Measurements from ENCODE around the gene PPP1R3G.
"Not testable (repeated sequence)": the region's sequence is repeated elsewhere in the genome, so short reads cannot be mapped to it uniquely, and the experiment has no call there.

Gene PPP1R3G

DNA sequence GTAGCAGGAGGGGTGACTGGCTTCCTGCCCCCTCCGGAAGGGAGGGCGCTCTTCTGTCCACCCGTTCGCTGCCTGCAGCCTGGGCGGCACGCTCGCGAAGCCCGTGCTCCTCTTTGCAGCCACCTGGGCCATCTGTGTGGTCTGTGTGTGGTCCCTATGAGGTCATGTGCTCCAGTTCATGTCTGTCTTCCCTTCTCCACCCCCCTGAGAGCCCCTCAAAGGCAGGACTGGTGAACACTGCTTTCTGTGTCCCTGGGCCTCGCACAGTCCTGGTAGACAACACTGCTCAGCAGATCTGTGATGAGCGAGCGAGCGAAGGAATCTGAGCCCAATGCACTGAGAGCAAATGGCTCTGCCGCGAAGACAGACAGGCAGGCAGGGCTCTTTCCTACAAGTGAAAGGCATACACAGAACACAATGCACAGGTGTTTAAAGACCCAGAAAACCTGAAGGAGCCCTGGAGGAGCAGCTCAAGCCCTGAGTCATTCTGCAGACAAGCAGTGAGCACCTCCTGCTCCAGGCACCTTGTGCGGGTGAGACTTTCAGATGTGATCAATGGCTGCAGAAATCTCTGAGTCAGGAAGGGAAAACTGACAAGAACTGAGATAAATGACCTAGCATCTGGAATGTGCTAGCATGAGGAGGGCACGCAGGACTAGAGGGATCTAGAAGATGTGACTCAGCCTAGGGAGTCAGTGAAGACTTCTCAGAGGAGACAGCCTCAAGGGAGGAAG lies 27.1 kb downstream of the PPP1R3G start:
- Histone ChIP-seq H3K36me3 (ENCODE audit: control insufficient read depth, insufficient read depth, low read length) (no peaks in the 10 kb centered on the region), H3K27ac (ENCODE audit: insufficient read depth, low read depth, low read length, poor library complexity, severe bottlenecking) (no peak overlapping the region), H3K4me1 (ENCODE audit: control insufficient read depth, insufficient read depth, low read length) (no peaks in the 10 kb centered on the region), H3K4me3 (ENCODE audit: insufficient read depth, low read depth, low read length) (no peak overlapping the region), H3K9me3 (ENCODE audit: control insufficient read depth, low read length) (no peaks in the 10 kb centered on the region), H3K27me3 (ENCODE audit: control insufficient read depth, insufficient read depth, low read length, poor library complexity, severe bottlenecking) (no peaks in the 10 kb centered on the region)
- 80 to 82% methylated on average over 17 of the region's 17 CpGs for WGBS, 2 experiments

- WGBS, 2 experiments = 94 to 96% methylated on average over 13 of the region's 13 CpGs
- no peaks in the 10 kb centered on the region for H3K4me1 ChIP-seq (ENCODE audit: control insufficient read depth, insufficient read depth, low read length)
- H3K27me3 ChIP-seq (ENCODE audit: control insufficient read depth, insufficient read depth, low read length, poor library complexity, severe bottlenecking) = no peaks in the 10 kb centered on the region
Observed at GRCh38 chr6:5113096-5113495, 28.0 kb downstream of the PPP1R3G start.

GRCh38 chr6:5115168-5115567 lies 30.0 kb downstream of the PPP1R3G start:
- no peaks in the 10 kb centered on the region for H3K27me3 ChIP-seq (ENCODE audit: control insufficient read depth, insufficient read depth, low read length, poor library complexity, severe bottlenecking)
- WGBS, 2 experiments = 95 to 97% methylated on average over 10 of the region's 10 CpGs
- no peaks in the 10 kb centered on the region for H3K4me1 ChIP-seq (ENCODE audit: control insufficient read depth, insufficient read depth, low read length)
- no peaks in the 10 kb centered on the region for H3K36me3 ChIP-seq (ENCODE audit: control insufficient read depth, insufficient read depth, low read length)
- no peak overlapping the region for H3K27ac ChIP-seq (ENCODE audit: insufficient read depth, low read depth, low read length, poor library complexity, severe bottlenecking)
- no peak overlapping the region for H3K4me3 ChIP-seq (ENCODE audit: insufficient read depth, low read depth, low read length)
- no peaks in the 10 kb centered on the region for H3K9me3 ChIP-seq (ENCODE audit: control insufficient read depth, low read length)

More at GRCh38 chr6:5113096-5113495, 28.0 kb downstream of the PPP1R3G start:
- Histone ChIP-seq H3K4me3 (ENCODE audit: insufficient read depth, low read depth, low read length) (no peak overlapping the region), H3K36me3 (ENCODE audit: control insufficient read depth, insufficient read depth, low read length) (no peaks in the 10 kb centered on the region), H3K27ac (ENCODE audit: insufficient read depth, low read depth, low read length, poor library complexity, severe bottlenecking) (no peak overlapping the region), H3K9me3 (ENCODE audit: control insufficient read depth, low read length) (no peaks in the 10 kb centered on the region)

GRCh38 chr6:5116243-5116991 lies 31.3 kb downstream of the PPP1R3G start:
- H3K27me3 ChIP-seq (ENCODE audit: control insufficient read depth, insufficient read depth, low read length, poor library complexity, severe bottlenecking) = no peaks in the 10 kb centered on the region

DNA sequence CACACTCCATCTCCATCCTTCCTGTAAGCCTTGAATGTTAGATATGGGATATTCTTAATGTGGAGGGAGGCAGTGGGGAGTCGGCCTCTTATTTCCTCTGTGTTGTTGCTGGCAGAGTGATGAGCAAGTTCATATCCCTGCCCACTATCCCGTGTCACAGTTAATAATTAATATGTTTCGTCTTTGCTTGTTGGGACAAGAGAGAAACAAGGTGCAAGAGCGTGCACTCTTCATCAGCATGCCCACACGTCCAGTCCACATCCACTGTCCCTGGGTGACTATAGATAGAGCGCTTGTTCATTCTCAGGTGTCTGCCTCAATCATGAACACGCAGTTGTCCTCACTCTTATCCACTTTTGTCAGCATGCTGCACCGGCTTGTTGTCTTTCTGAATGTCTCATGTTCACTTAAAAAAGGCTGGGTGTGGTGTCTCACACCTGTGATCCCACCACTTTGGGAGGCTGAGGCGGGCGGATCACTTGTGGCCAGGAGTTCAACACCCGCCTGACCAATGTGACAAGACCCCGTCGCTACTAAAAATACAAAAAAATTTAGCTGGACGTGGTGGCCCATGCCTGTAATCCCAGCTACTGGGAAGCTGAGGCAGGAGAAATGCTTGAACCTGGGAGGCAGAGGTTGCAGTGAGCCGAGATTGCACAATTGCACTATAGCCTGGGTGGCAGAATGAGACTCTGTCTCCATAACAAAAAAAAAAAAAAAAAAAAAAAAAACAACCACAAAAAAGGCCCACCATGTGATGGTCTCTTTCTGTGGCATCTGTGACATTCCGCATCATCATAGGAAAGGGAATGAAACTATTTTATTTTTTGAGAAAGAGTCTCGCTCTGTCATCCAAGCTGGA lies 34.2 kb downstream of the PPP1R3G start:
- Histone ChIP-seq H3K9me3 (ENCODE audit: control insufficient read depth, low read length) (no peaks in the 10 kb centered on the region), H3K4me3 (ENCODE audit: insufficient read depth, low read depth, low read length) (no peak overlapping the region), H3K27me3 (ENCODE audit: control insufficient read depth, insufficient read depth, low read length, poor library complexity, severe bottlenecking) (no peaks in the 10 kb centered on the region), H3K4me1 (ENCODE audit: control insufficient read depth, insufficient read depth, low read length) (no peaks in the 10 kb centered on the region), H3K36me3 (ENCODE audit: control insufficient read depth, insufficient read depth, low read length) (no peaks in the 10 kb centered on the region), H3K27ac (ENCODE audit: insufficient read depth, low read depth, low read length, poor library complexity, severe bottlenecking) (no peak overlapping the region)
- WGBS, 2 experiments = 94 to 95% methylated on average over 17 of the region's 17 CpGs

More at GRCh38 chr6:5116243-5116991, 31.3 kb downstream of the PPP1R3G start:
- H3K4me1 ChIP-seq (ENCODE audit: control insufficient read depth, insufficient read depth, low read length) = no peaks in the 10 kb centered on the region
- 93 to 94% methylated on average over 9 of the region's 9 CpGs for WGBS, 2 experiments
- no peak overlapping the region for H3K27ac ChIP-seq (ENCODE audit: insufficient read depth, low read depth, low read length, poor library complexity, severe bottlenecking)
- H3K36me3 ChIP-seq (ENCODE audit: control insufficient read depth, insufficient read depth, low read length) = no peaks in the 10 kb centered on the region
- H3K4me3 ChIP-seq (ENCODE audit: insufficient read depth, low read depth, low read length) = no peak overlapping the region
- H3K9me3 ChIP-seq (ENCODE audit: control insufficient read depth, low read length) = no peaks in the 10 kb centered on the region

GRCh38 chr6:5120011-5120410 lies 34.9 kb downstream of the PPP1R3G start:
- Histone ChIP-seq H3K36me3 (ENCODE audit: control insufficient read depth, insufficient read depth, low read length) (no peaks in the 10 kb centered on the region), H3K9me3 (ENCODE audit: control insufficient read depth, low read length) (no peaks in the 10 kb centered on the region), H3K27ac (ENCODE audit: insufficient read depth, low read depth, low read length, poor library complexity, severe bottlenecking) (no peak overlapping the region), H3K4me1 (ENCODE audit: control insufficient read depth, insufficient read depth, low read length) (no peaks in the 10 kb centered on the region), H3K27me3 (ENCODE audit: control insufficient read depth, insufficient read depth, low read length, poor library complexity, severe bottlenecking) (no peaks in the 10 kb centered on the region), H3K4me3 (ENCODE audit: insufficient read depth, low read depth, low read length) (no peak overlapping the region)
- WGBS, 2 experiments = 93 to 94% methylated on average over 10 of the region's 10 CpGs

GRCh38 chr6:5120543-5120942 lies 35.4 kb downstream of the PPP1R3G start:
- H3K36me3 ChIP-seq (ENCODE audit: control insufficient read depth, insufficient read depth, low read length); H3K27ac ChIP-seq (ENCODE audit: insufficient read depth, low read depth, low read length, poor library complexity, severe bottlenecking); H3K4me1 ChIP-seq (ENCODE audit: control insufficient read depth, insufficient read depth, low read length); H3K4me3 ChIP-seq (ENCODE audit: insufficient read depth, low read depth, low read length); H3K27me3 ChIP-seq (ENCODE audit: control insufficient read depth, insufficient read depth, low read length, poor library complexity, severe bottlenecking); H3K9me3 ChIP-seq (ENCODE audit: control insufficient read depth, low read length): not testable (repeated sequence)
- WGBS, 2 experiments = 96% methylated on average over 8 of the region's 8 CpGs

DNA sequence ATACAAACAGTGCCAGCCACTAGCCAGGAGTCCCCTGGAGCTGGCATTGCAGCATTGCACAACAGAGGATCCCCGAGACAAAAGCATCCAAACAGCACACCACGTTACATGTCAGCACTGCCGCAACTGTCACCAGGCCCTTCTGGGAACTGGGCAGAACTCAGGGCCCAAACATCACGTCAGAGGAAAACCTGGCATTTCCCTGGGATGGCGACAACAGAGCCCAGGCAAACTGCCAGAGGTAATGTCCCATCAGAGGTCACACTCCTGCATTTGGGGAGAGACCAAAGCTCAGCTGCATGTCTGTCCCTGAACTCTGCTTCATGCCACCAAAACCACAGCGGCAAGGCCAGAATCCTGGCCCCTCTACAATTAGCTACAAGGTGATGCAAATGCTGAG lies 36.3 kb downstream of the PPP1R3G start:
- H3K9me3 ChIP-seq (ENCODE audit: control insufficient read depth, low read length) = no peaks in the 10 kb centered on the region
- no peak overlapping the region for H3K4me3 ChIP-seq (ENCODE audit: insufficient read depth, low read depth, low read length)
- peaks cover 4% of the 10 kb centered on the region for H3K4me1 ChIP-seq (ENCODE audit: control insufficient read depth, insufficient read depth, low read length)
- no peak overlapping the region for H3K27ac ChIP-seq (ENCODE audit: insufficient read depth, low read depth, low read length, poor library complexity, severe bottlenecking)
- no peaks in the 10 kb centered on the region for H3K36me3 ChIP-seq (ENCODE audit: control insufficient read depth, insufficient read depth, low read length)
- no peaks in the 10 kb centered on the region for H3K27me3 ChIP-seq (ENCODE audit: control insufficient read depth, insufficient read depth, low read length, poor library complexity, severe bottlenecking)
- WGBS, 2 experiments = 96 to 97% methylated on average over 6 of the region's 6 CpGs

GRCh38 chr6:5121956-5122355 lies 36.8 kb downstream of the PPP1R3G start:
- Histone ChIP-seq H3K27ac (ENCODE audit: insufficient read depth, low read depth, low read length, poor library complexity, severe bottlenecking) (no peak overlapping the region), H3K36me3 (ENCODE audit: control insufficient read depth, insufficient read depth, low read length) (no peaks in the 10 kb centered on the region), H3K4me1 (ENCODE audit: control insufficient read depth, insufficient read depth, low read length) (peaks cover 4% of the 10 kb centered on the region), H3K27me3 (ENCODE audit: control insufficient read depth, insufficient read depth, low read length, poor library complexity, severe bottlenecking) (no peaks in the 10 kb centered on the region), H3K9me3 (ENCODE audit: control insufficient read depth, low read length) (no peaks in the 10 kb centered on the region), H3K4me3 (ENCODE audit: insufficient read depth, low read depth, low read length) (no peak overlapping the region)
- 92 to 93% methylated on average over 7 of the region's 7 CpGs for WGBS, 2 experiments
